ENCODE results near the gene SLC9A5.

GRCh38 chr16:67305216-67306071 lies 56.7 kb downstream of the SLC9A5 start:
- TF ChIP-seq CTCF (IDR thresholded peaks at IDR 0.05 in 2 of 3, conservative IDR thresholded peaks at IDR 0.05 in 1 of 3; ENCODE audit: borderline replicate concordance in 1 of 3, insufficient read depth in 1 of 3, low read depth in 2 of 3, low read length in 2 of 3) (peak in 1 of 3 experiments; percentile 15; a peak in 1 of 6 replicates), POLR2A (IDR thresholded peaks at IDR 0.05; ENCODE audit: borderline replicate concordance, extremely low read depth, insufficient read depth, insufficient read length) (no peak)

Measured in HCT116 (cell line).